H1 (cell line): ENCODE results near the gene HEATR1. TPM values are rescaled to one million over a fixed set of nuclear protein-coding genes. Genes with fewer than 3 reads are reported as not detected.

ENCODE experiments used
- CEBPB ChIP-seq: IDR thresholded peaks from 2 replicates; pipeline ENCODE4 v1.6.1; 2012; ENCODE audit warnings: low read depth, low read length
- RBBP5 ChIP-seq: IDR thresholded peaks from 2 replicates; pipeline ENCODE4 v1.7.1; 2012; ENCODE audit warnings: low read depth, mild to moderate bottlenecking, inconsistent platforms, low read length, moderate library complexity, borderline replicate concordance
- ZNF274 ChIP-seq: IDR thresholded peaks from 2 replicates; pipeline ENCODE4 v1.7.0; 2012; ENCODE audit warnings: low read length, borderline replicate concordance; ENCODE audit errors: extremely low read depth
- polyA plus RNA-seq, 7 experiments: library from polyadenylated mRNA; depleted of rRNA in 3 of 7; stranded (reverse) in 5 of 7; unstranded in 2 of 7; fragments of >200 nt in 5 of 7; fragments of 200-250 nt in 2 of 7; gene quantifications; 1 replicate in 5 of 7; 2 replicates in 1 of 7; 4 replicates in 1 of 7; pipeline versions ENCODE4 v1.2.1 to v1.2.3, GENCODE V29; 2011 to 2013; ENCODE audit warnings: missing spikeins in 2 of 7, mixed read lengths in 2 of 7
- total RNA-seq: library from RNA; stranded (reverse); fragmentation: NEBNext Ultra II Directional; extraction: Animal tissue kit (Norgen Biotek cat#: 25700); gene quantifications from 2 replicates; pipeline ENCODE4 v1.2.1, GENCODE V29; 2021

The HEATR1 gene
- total and polyA plus RNA-seq, 2 of the 8 experiments (the other 6 are each of a cell fraction or from before 2014, with no cell fraction given), result 13.0 to 95.8 TPM

GRCh38 chr1:236514703-236515442 lies 89.4 kb downstream of the HEATR1 start (continued):
- TF ChIP-seq CEBPB (no peak), RBBP5 (no peak), ZNF274 (no peak)
